ENCODE results near the gene DIP2C.
"Not testable (repeated sequence)": the region's sequence is repeated elsewhere in the genome, so short reads cannot be mapped to it uniquely, and the experiment has no call there.

The DIP2C gene

DNA sequence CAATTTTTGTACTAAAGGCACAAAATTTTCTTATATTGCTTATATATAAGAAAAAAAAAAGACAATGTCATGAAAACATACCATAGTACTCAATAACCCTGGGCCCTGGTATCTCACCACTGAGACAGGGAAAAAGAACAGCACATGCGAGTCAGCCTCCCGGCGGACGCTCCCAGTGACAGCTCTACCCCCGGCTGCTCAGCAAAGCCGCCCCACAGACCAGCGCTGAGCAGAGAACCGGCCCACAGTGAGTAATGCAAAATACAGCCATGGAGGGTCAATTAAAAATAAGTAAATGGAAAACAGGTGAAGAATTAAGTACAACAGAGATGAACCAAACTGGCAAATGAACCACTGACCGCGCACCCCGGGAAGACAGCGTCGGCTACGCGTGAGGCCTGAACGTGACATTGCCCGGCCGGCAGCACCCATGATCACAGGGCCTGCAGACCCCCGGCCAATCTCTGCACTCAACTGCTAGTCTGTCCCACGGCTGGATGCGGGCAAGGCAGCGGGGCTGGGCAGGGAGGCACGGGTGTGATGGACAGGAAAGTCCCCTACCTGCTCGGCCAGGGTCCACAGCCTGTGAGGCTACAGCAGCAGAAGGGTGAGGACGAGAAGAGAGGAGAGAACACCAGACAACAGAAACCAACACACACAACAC lies 378.4 kb downstream of the DIP2C start:
- no peak for DNase-seq

DNA sequence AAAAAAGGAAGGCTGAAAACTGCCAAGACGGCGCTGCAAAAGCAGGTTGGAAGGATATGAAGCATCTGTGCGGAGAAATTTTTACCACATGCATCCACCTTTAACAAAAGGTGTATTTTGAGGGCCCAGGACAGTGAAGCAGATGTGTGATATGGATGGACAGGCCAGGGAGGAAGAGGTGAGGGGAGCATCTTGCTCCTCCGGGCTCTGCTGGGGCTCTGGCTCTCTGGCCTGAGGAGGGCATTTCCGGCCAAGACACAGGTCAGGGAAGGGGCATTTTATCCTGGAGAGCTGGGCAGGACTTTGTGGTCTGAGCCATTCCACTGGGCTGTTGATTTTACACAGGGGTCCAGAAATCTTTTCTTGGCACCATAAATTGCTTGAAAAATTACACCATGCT lies 379.1 kb downstream of the DIP2C start:
- DNase-seq: no peak

DNA sequence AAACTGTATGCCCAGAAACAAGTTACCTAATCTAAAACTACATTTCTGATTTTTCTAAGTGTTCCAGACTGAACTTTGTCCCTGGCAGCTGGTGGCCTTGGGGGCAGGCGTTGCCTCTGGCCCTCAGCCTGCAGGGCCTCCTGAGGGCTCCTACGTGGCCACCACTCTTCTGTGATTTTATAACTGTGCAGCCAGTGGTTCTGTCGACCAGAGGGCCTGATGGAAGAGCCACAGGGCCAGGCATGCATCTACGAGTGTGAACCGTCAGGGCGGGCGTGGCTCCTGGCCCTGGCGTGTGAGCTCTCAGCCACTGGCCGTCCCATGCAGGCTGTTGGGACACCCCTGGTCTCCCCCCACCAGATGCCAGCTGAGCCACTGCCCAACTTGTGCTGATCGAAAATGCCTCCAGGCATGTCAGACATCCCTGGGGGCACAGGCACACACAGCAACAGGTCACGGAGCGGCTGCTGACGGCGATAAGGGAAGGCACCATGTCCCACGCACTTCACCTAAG lies 380.8 kb downstream of the DIP2C start:
- no peak for DNase-seq

DNA sequence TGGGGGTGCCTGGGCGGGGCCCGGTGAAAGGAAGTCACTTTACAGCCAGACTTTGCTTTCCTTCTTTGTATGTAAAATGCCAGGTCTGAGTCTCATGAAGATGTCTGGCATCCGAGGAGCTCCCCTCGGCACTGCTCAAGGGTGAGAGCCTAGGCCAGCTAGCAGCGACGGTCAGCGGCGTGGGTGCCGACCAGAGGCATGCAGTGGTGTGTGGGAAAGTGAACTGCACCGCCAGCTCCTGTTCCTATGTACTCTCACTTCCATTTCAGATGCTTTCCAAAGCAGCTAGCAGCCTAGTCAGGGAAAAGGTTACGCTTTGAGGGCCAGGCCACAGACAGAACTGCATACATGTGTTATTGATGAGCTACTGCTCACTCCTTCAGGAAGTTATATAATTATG lies 381.4 kb downstream of the DIP2C start:
- DNase-seq: no peak

DNA sequence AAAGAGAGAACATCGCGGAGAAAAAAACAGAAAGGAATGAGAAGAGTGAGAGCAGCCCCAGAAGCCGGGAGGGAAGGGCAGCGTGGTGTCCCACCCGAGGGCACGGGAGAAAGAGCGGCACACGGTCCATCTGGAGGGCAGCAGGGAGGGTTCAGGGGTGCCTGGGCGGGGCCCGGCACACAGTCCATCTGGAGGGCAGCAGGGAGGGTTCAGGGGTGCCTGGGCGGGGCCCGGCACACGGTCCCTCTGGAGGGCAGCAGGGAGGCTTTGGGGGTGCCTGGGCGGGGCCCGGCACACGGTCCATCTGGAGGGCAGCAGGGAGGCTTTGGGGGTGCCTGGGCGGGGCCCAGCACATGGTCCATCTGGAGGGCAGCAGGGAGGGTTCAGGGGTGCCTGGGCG lies 381.8 kb downstream of the DIP2C start:
- DNase-seq: no peak

DNA sequence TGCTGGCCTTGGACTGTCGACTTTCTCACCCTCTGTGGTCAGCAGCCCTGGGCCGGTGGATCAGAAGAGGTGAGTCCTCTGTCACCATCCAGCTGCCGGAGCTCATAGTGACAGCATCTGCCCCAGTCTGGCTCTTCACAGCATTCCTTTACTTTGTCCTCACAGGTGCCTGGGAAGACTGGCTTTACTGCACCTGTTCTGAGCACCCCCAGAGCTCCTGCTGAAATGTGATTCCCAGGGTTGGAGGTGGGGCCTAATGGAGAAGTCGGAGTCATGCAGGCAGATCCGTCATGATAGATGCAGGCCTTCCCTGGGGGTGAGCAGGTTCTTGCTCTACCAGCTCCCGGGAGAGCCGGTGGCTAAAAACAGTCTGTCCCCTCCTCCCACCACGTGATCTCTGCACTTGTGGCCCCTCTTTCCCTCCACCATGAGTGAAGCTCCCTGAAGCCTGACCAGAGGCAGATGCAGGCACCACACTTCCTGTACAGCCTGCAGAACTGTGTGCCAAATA lies 382.7 kb downstream of the DIP2C start:
- no peak for DNase-seq

DNA sequence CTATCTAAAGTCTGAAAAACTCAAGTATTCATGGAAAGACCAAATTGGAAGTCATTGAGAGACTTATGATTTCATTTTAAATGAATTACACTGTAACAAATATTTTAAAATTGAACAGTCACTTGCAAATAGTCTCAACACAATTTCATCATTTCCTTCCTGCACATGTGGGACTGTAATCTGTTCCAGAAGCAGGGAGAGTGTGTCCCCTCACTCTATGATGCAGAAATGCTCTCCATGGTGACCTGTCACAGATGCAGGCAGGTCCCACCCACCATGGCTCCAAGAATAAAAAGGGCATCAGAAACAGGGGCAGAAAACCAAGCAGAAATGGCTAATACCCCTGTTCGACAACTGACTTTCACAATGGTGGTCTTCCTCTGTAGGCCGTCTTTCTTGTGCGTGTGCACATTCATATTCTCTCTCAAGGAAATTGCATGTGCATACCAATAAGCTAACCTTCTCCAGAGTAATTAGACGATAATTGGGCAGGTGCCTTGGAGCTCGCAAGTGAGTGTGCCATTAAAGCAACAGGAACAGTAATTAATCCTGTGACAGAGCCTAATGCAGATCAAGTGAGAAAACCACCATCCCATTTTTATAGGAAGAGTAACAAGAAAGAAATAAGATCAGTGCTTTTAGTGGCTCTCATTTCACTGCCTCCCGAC lies 383.3 kb downstream of the DIP2C start:
- no peak for DNase-seq

DNA sequence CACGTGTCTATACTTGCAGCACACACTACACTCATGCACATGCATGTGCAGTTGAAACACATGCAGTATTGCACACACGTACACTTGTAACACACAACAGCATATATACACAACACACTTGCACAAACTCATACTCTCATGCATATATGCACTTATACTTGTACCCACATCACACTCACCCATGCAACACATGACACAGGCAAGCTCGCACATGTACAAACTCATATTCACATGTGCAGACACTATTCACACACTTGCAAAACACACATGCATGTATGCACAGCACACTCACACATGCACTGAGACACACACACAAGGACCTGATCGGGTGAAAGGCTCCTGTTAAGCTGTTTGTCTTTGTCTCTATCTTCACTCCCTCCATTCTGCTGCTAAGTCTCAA lies 384.4 kb downstream of the DIP2C start:
- DNase-seq: no peak

DNA sequence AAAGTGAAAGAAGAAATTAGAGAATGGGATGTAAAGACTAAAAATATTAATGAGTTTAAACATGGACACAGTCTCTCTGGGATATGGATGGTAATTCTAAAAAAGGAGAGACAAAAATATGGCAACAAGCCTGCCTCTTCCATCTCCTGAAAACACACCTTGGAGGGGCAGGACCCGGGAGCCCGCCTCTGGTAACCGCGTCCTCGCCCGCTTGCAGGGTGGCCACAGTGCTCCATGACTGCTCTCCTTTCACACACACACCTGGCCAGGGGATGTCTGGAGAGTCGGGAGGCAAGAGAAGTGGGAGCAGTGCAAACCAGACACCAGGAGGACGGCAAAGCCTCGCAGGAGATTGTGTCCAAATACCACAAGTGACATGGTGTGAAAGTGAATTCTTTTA lies 387.9 kb downstream of the DIP2C start:
- no peak for DNase-seq

DNA sequence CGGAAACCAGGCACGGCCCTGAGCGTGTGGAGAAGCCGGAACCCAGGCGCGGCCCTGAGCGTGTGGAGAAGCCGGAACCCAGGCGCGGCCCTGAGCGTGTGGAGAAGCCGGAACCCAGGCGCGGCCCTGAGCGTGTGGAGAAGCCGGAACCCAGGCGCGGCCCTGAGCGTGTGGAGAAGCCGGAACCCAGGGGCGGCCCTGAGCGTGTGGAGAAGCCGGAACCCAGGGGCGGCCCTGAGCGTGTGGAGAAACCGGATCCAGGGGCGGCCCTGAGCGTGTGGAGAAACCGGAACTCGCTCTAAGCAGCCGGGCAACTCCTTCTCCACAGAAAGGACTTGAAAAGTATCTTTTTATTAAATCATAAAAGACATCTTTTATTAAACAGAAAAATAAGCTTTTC lies 388.9 kb downstream of the DIP2C start:
- DNase-seq: not testable (repeated sequence)

DNA sequence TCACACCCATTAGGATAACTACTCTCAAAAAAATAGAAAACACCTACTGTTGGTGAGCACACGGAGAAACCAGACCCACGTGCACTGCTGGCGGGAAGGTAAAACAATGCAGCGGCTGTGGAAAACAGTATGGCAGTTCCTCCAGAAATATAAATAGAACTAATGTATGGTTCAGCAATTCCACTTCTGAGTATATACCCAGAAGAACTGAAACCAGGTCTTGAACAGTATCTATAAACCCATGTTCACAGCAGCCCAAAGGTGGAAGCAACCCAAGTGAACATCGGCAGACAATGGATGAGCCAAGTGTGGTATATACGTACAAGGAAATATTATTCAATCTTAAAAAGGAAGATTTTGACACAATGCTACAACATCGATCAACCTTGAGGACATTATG lies 389.5 kb downstream of the DIP2C start:
- no peak for DNase-seq

DNA sequence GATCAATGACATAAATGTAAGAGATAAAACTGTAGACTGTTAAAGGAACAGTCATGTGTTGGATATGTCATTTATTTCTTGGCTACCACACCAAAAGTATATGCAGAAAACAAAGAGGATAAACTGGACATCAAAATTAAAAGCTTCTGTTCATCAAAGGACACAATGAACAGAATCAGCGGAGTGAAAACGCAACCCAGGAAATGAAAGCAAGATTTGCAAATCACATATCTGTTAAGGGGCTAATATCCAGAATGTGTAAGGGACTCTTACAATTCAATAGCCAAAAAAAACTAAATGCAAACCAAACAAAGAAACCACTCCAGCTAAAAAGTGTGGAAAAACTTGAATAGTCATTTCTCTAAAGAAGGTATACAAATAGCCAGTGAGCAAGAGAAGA lies 390.0 kb downstream of the DIP2C start:
- no peak for DNase-seq

DNA sequence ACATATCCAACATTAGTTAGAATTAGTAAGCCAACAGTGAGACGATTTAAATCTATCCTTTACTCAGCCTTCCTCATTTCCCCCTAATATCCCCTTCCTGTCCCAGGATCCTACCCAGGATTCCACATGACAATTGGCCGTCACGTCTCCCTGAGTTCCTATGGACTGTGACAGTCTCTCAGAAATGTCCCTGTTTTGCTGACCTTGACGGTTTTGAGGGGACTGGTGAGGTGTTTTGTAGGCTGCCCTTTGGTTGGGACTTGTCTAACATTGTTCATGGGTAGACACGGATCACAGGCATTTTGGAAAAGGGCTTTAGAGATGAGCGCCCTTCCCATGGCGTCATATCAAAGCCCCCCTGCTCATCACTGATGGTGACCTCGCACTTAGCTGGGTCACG lies 391.4 kb downstream of the DIP2C start:
- no peak for DNase-seq

DNA sequence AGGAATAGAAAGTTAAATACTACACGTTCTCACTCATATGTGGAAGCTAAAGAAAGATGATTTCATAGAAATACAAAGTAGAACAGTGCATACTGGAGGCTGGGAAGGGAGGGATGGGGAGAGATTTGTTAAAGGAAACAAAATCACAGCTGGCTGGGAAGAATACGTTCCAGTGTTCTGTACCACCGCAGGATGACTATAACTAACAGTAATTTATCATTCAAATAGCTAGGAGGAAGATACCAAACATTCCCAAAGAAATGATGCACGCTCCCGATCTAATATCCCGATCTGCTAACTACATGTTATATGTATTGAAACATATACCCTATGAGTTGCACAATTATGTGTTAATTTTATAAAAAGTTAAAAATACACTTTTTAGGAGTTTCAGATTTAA lies 391.9 kb downstream of the DIP2C start:
- DNase-seq: no peak

DNA sequence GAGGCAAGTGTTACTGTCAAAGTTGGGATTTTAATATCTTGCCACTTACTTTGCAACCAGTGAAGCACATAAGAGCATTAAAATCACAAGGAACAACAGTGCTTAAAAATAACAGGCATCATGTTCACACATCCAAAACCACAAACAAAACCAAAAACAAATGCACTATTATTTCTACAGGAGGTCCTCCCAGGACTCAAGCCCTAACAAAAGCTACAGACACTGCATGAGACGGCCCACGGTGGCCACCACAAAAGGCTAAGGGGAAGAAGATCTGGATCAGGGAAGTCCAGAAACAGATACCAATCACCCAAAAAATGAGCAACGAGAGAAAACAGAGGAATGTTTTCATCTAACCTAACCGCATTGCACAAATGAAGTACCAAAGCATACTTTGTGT lies 395.8 kb downstream of the DIP2C start:
- no peak for DNase-seq

DNA sequence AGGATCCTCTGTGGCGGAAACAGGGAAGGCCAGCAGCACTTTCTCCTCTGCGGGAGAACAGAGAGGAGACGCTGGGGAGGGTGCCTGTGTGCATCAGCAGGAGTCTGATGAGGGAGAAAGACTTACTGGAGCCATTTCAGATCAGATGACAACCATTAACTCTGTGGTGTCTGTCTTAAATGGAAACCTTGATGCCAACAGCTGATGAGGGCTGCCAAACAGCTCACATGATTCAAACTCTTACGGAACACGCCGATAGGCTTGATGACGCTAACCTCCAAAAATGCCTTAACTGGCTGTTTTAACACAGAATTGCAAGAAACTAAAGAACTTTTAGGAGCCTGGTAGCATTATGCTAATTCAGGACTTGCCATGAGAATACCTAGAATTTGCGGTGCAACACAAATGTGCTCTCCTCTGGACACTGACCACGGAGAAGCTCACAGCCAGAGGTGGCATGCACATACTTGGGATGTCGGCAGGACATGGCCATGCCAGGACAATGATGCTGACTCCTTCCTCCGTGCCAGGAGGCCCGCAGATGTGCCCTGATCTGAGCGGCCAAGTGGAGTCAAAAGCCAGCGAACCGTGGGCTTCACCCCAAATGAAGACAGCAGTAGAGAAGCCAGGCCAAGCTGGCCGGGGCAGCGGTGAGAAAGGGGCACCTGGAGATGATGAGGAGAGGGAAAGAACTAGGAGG lies 399.3 kb downstream of the DIP2C start:
- no peak for DNase-seq

DNA sequence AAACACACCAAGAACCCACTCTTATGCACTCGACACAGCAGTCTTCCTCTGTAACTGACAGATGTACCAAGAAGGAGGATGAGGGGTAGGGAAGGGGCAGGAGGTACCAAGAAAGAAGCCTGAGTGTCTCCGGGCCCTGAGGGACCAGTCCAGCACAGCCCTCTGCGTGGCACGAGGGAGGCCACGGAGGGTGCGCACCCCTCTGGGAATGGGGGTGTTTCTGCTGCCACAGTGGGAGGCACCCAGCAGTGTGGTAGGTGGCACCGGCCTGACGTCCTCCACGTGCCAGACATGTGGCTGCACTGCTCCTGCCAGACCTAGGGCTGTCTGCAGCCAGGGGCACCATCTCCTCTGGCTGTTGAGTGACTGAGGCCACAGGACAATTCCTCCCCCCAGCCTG lies 399.9 kb downstream of the DIP2C start:
- DNase-seq: no peak

DNA sequence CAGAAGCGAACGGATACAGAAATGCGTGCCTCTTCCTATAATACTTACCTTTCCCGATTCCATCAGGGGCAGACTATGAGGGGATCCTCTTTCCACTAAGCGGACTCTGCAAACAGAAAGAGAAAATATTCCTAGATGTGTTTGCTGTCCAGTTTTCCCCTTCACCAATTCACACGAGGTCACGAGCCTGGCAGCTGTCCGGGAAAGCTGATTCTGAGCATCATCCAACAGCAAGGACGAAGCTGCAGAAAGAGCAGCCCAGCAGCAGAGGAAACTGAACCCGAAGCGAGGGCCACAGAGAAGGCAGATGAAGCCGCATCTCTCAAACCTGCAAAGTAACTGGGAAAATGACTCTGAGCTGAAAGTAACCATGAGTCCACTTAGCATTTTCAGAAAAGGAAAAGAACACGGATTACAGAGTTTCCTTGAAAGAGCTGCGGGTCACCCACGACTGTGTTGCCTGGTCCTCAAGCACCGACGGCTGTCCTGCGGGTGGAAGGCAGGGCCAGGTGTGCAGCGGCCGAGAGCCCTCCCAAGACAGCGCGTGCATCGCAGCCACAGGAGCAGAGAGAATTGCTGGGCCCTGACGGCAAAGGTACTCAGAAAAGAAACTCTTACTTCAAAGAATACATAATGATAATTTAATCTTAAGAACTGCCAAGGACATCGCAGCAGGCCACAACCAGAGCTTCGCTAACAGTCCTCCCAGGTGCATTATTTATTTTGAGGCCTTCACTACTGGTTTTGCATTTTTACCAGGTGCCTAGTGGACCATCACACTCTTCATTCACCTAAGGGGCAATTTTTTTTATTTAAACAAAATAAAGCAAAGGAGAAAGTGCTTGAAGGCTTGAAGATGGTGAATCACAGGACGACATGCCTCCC lies 400.9 kb downstream of the DIP2C start:
- no peak for DNase-seq

DNA sequence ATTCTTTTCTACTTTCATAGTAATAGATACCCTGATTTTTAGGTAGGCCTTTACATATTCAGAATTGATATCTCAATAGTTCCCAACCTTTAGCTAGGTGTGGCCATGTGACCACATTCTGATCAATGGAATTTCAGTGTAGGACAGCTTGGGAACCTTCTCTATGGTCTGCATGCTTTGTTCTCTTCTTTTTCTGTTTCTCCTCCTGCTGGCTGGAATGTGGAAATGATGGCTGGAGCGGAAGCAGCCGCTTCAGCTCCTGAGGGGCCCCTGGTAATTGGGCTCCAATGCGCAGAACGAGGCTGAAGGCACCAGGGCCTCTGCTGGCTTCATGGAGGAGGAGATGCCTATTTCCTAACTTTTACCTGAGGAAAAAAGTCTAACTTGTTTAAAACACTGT lies 401.7 kb downstream of the DIP2C start:
- no peak for DNase-seq

DNA sequence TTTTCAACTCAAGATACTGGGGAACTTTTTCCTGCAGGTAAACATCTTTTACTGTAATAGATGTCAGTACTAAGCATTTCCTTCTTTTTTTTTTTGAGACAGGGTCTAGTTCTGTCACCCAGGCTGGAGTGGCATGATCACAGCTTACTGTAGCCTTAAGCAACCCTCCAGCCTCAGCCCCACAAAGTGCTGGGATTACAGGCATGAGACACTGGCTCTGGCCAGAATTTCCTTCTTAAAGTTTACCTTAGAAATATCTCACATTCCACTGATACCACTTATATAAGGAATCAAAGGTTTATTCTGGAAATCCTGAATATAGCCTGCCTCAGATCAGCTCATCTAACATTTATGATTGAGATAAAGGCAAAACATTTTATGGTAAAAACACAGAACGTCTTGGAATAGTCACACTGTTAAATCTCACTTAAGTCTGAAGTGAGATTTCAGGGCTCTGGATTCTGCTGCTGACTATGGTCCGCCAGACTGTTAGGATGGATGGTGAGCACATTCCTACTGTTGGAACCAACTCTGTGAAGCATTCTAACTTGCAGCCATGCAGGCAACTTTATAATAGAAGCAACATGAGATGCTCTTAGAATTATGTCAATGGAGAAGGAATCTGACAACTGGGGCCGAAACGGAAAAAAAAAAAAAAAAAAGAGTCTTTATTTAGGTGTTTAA lies 402.3 kb downstream of the DIP2C start:
- no peak for DNase-seq

DNA sequence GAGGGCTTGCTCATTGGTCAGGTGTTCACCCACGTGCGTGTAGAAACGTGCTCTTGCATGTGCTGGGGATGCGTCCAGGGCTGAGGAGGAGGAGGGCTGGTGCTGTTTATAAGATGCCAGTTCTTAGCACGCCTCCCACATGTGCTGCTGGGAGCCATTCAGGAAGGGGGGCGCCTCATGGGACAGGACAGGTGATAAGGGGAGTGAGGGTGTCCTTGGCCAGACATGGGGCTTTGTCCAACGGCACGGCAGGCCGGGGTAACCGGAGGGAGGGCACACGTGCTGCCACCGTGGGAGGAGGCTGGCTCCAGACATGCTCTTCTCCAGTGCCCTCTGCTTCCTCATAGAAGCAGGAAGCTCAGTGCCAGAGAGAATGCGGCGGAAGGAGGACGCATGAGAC lies 404.3 kb downstream of the DIP2C start:
- no peak for DNase-seq

DNA sequence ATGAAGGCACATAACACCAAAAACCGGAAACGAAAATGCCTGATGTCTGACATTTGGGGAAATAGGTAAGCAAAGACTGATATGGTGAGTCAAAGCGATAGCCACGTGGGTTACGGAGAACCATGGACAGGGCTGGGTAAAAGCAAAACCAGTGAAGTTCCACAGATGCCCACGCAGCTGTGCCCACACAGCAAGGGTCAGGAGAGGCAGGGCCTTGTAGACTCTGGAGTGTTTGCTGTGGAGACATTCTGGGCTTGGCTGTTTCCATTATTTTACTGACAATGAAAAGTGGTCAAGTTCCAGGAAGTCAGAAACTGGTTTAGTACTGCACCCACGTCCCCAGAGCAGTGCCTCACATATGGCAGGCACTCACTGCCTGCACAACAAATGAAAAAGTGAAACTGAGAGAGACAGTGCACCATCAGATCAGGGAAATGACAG lies 405.5 kb downstream of the DIP2C start:
- DNase-seq: no peak

Measured in activated T-cell treated with anti-CD3 and anti-CD28 coated beads, Interleukin-2, amount 50 U/mL, for 1 hour (primary cell).